Adrenal gland (tissue), 5 donors: ENCODE data around the gene ERGIC3.

Experiments
- CTCF ChIP-seq, 6 experiments: fragments of 450-650 bp in 4 of 6; fragments of 200-600 bp in 2 of 6; sonication (generic) in 1 of 6; IDR thresholded peaks; 1 replicate in 5 of 6; 2 replicates in 1 of 6; pipeline versions ENCODE4 v1.5.1 to v1.8.0; 2016 to 2021; ENCODE audit warnings: antibody characterized with exemption in 6 of 6, mild to moderate bottlenecking in 2 of 6, moderate library complexity in 1 of 6
- POLR2A ChIP-seq, 2 donors: fragments of 450-650 bp; IDR thresholded peaks; one replicate each; pipeline ENCODE4 v1.6.1; 2017; ENCODE audit warnings: antibody characterized with exemption in 2 of 2, mild to moderate bottlenecking in 2 of 2, moderate library complexity in 1 of 2
- donor health status: DM: no; HTN: no; CAD: no.

GRCh38 chr20:35511814-35512420 is 30.0 kb upstream of the ERGIC3 start:
- TF ChIP-seq CTCF (IDR thresholded peaks at IDR 0.05) (peak in 5 of 6 experiments; percentile 51 to 67 (median 63)), POLR2A (IDR thresholded peaks at IDR 0.05) (no peak)
